CD4-positive, alpha-beta T cell treated with Interleukin-6 at 100 ng/mL for 8 hours (primary cell): ENCODE data around the gene TMEM86A.
A peak's percentile ranks its signal among the peaks of the same experiment; 100 is the strongest.
"Not testable (repeated sequence)": the region's sequence is repeated elsewhere in the genome, so short reads cannot be mapped to it uniquely, and the experiment has no call there.

Experiments used
- DNase-seq: peaks from one replicate; pipeline ENCODE4 v3.0.0-alpha.2; 2020; ENCODE audit warnings: mixed read lengths, low spot score

TMEM86A gene

DNA sequence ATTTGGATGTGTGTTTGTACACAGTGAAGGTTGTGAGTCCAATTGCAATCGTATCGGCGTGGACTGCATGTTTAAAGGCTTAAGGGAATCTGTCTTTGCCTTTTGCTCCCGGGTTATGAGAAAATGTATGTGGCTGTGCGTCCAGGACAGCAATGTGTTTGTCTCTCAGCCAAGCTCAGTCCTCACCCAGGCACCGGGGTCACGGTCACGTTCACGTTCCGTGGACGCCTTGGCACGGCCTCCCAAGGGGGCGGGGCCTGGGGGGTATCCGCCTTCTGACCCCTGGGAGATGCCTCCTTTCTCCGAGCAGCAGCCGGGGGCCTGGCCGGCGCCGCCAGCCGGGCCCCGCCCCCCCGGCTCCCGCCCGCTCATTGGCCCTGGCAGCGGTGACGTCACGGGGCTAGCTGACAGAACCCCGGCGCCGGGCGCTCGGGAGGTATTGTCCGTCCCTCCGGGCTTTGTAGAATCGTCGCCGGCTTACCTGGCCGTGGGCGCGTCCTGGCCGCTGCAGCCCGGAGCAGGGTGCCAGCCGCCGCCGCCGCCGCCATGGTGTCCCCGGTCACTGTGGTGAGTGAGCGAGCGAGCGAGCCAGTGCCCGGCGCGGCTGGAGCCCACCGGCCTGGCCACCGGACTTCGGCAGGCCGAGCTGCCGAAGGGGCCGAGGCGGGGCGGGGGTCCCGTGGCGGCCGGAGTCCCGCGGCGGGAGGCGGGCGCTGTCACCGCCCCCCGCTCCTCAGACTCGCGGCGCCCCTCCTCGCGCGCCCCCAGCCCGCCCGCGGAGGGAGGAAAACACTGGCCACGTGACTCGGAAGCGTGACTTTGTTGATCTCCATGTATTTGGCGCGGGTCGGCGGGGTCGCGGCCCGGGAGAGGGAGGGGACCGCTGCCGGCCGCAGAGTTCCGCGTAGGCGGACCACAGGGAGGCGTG is at the start of gene TMEM86A:
TMEM86A (plus strand) TSS at position 439 of the 928 bp plus-strand sequence; CDS start at position 547, 108 bp downstream.
- DNase-seq: peak; percentile 92

- no peak for DNase-seq
These were observed 48.2 kb upstream of the TMEM86A start for GRCh38 chr11:18650353-18650752.

DNA sequence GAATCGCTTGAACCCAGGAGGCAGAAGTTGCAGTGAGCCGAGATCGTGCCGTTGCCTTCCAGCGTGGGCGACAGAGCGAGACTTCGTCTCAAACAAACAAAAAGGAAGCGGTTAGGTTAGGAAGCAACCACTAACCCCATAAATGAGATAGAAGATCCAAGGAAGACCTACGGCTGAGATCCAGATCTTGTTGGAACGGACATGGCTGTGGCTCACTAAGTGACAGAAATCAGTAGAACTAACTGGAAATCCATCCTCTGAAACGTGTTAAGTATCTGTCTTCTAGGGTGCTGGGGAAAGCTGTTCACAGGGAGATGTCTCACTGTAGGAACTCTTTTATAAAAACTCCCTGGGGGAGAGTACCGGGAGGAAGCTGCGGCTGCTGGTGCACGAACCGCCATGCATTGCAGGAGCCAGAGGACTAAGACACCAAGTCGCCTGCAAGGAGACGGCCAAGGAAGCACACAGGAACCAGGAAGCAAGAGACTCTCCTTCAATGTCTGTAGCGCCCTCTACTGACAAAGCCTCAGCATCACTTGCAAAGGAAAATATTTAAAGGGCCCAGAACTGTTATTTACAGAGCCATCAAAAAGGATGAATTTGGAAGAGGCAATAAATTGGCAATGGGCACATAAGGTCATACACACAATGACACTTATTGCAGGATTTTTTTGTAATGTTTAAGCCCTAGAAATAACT is 47.6 kb upstream of the TMEM86A start:
- peak; percentile 47 for DNase-seq

- DNase-seq: no peak
These were observed 40.9 kb upstream of the TMEM86A start for GRCh38 chr11:18657673-18658072.

DNA sequence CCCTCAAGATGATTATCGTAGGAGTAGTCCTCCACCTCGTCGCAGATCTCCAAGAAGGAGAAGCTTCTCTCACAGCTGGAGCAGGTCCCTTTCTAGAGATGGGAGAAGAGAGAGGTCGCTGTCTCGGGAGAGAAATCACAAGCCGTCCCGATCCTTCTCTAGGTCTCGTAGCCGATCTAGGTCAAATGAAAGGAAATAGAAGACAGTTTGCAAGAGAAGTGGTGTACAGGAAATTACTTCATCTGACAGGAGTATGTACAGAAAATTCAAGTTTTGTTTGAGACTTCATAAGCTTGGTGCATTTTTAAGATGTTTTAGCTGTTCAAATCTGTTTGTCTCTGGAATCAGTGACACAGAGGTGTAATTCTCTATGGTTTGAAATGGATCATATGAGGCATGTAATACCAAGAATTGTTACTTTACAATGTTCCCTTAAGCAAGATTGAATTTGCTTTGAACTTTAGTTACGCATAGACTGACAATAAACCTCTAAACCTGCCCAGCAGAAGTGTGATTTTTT is 33.2 kb upstream of the TMEM86A start:
- DNase-seq: not testable (repeated sequence)

DNA sequence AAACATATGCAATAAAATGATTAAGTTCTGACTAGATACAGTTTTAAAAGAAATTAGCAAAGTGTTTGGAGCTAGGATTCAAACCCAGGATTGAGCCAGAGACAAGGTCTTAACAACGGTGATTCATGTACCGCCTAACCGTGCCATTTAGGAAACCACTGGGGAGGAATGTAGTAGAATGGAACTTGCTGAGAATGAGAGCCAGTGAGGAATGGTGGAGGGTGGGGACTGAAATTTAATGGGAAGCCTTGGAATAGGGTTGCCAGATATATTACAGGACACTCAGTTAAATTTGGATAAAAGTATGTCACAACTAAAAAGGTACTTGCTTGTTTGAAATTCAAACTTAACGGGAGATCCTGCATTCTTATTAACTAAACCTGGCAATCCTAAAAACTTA is 30.4 kb upstream of the TMEM86A start:
- DNase-seq: no peak

GRCh38 chr11:18669219-18669596 is 29.4 kb upstream of the TMEM86A start:
- DNase-seq: peak; percentile 20

DNA sequence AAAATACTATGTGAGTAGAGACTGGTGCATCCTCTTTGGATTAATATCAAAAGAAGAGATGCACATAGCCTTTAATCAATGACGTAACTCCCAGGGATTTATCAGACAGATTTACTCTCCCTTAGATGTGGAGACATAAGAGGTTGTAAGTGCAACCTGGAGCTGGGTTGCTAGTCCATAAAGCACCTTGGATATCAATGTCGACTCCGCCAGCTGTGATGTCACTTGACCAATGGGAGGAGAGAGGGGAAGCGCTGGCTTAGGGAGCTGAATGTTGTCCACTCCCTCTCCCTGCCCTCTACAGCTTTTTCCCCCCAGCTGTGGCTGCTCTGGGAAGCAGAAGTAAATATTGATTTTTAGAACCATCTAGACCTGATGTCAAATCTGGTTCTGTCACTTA is 28.9 kb upstream of the TMEM86A start:
- DNase-seq: no peak

GRCh38 chr11:18671246-18671645 is 27.3 kb upstream of the TMEM86A start:
- DNase-seq: no peak

GRCh38 chr11:18672209-18672608 is 26.4 kb upstream of the TMEM86A start:
- peak; percentile 69 for DNase-seq

DNA sequence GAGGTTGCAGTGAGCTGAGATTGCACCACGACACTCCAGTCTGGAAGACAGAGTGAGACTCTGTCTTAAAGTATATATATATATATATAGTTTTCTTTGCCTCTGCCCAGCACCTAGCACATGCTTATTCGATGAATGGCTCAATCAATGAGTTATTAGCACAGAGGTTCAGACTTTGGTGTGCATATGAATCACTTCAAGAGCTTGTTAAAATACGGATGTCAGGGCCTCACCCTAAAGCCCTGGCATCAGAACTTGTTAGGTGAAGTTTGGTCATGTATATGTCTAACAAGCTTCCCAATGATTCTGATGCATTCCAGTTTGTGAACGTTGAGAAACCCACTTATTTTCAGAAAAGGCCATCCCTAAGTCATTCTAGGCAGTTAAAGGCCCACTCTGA is 21.8 kb upstream of the TMEM86A start:
- no peak for DNase-seq

GRCh38 chr11:18677560-18677959 is 21.0 kb upstream of the TMEM86A start:
- no peak for DNase-seq

GRCh38 chr11:18681949-18682348 is 16.6 kb upstream of the TMEM86A start:
- DNase-seq: not testable (repeated sequence)

DNA sequence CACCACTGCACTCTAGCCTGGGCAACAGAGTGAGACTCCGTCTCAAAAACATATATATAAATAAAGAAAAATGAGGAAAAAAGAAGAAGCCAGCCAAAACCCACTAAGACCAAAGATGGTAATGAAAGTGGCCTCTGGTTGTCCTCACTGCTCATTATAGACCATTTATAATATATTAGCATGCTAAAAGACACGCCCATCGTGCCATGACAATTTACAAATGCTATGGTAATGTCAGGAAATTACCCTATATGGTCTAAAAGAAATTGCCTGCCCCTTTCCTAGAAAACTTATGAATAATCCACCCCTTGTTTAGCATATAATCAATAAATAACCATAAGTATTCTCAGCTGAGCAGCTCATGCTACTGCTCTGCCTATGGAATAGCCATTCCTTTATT is 16.1 kb upstream of the TMEM86A start:
- no peak for DNase-seq

- DNase-seq: no peak
These were observed 14.3 kb upstream of the TMEM86A start for GRCh38 chr11:18684267-18684666.

DNA sequence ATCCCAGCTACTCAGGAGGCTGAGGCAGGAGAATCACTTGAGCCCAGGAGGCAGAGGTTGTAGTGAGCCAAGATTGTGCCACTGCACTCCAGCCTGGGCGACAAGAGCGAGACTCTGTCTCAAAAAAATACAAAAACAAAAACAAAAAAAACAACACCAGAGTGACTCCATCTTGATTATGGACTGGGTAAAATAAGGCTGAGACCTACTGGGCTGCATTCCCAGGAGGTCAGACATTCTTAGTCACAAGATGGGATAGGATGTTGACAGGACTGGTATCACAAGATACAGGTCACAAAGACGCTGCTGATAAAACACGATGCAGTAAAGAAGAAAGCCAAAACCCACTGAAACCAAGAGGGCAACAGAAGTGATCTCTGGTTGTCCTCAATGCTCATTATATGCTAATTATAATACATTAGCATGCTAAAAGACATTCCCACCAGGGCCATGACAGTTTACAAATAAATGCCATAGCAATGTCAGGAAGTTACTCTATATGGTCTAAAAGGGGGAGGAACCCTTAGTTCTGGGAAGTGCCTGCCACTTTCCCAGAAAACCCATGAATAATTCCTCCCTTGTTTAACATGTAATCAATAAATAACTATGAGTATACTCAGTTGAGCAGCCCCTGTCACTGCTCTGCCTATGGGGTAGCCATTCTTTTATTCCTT is 7.0 kb upstream of the TMEM86A start:
- DNase-seq: not testable (repeated sequence)

DNA sequence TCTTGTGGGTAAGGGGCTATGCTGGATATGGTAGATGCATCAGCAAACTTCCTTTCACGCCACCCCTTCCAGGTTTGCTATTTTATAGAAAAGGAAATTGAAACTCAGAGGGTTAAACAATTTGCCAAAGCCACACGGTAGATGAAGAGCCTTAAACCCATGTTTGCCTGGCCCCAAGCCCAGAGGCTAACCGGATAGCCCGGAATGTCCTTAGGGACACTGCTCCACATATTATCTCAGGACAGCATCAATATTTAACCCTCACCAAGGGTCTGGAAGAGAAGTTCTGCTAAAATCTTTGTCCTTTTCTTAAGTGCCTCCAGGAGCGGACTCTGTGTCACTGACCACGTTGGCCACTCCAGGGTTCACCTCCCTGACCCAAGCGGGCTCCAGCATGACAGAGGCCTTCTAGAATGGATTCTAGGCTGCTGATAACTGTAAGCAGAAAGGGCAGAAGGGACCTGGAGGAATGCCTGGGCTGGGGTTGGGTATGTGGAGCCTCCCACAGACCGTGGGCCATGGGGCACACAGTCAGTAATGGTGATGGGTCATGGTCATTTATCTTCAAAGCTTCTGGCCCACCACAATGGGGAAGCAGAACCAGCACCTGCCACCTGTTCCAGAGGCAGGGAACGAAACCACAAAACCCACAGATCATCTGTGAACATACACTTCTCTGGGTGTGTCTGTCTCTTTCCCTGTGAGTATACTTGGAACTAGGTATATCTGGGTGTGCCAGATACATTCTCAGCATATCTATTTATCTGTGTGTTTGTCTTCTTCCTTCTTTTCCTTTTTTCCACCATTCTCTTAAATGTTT is 5.4 kb upstream of the TMEM86A start:
- no peak for DNase-seq

- no peak for DNase-seq
These were observed 1.8 kb upstream of the TMEM86A start for GRCh38 chr11:18696638-18697225.

DNA sequence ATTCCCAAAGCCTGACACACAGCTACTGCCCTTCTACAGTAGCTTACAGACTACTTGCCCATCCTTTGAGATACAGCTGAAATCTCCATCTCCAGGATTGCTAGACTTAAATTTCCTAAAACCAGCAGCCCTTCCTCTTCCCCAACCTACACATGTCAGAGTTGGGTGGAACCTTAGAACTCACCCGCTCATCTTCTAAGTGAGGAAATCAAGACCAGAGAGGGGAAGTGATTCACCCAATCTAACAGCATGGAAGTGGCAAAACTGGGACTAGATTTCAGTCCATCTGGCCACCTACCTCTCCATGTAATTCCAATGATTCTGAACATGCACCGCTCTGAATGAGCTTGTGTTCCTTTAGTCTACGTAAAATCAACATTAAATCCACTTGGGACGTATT is 1.0 kb upstream of the TMEM86A start:
- no peak for DNase-seq

DNA sequence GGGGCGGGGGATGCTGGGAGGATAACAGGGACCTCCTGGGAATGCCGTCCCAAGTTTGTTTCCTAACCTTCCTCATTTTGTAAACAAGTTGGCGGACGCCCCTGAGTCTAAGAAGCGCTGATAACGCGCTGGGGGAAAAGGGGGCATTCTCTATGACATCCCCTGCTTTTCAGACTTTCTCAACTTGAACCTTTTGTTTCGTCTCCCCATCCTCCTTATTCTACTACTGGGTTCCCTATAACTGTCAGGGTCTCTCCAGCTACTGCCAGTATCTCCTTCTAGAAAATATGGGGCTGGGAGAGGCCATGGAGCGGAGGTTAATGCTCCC is 654 bp downstream of the TMEM86A start:
- DNase-seq: no peak

DNA sequence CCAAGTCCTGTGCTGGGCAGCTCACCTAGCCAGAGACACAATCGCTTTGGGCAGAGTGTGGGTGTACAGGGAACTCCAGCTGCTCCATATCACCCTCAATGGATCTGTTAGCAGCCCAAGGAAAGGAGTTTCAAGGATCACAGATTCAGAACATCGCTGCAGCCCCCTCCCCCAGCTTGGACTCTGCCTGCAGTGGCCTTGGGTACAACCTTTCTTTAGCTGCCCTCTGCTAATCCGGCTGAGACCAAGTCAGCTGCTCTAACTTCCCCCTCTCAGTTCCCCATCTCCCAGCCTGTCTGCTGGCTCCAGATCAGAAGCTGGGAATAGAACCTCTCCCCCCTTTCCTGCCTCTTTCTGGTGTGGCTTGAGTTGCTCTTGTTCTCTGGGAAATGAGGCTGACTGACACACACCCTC is 1.3 kb downstream of the TMEM86A start:
- DNase-seq: no peak
